GM19240 (cell line): ENCODE results near the gene INTU.

Experiments used
- DNase-seq: peaks from one replicate; pipeline ENCODE4 v3.0.0; 2011; ENCODE audit warnings: low spot score; ENCODE audit not compliant: insufficient read length

The INTU gene

DNA sequence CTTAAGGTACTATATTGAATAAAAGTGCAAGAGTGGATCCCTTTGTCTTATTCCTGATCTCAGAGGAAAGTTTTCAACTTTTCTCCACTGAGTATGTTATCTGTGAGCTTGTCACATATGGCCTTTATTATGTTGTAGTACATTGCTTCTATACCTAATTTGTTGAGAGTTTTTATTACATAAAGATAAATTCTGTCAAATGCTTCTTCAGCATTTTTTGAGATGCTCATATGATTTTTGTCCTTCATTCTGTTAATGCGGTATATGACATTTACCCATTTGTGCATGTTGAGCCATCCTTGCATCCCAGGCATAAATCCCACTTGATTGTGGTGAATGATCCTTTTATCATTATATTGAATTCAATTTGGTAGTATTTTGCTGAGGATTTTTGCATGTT lies 108.5 kb downstream of the INTU start:
- DNase-seq = no peak

DNA sequence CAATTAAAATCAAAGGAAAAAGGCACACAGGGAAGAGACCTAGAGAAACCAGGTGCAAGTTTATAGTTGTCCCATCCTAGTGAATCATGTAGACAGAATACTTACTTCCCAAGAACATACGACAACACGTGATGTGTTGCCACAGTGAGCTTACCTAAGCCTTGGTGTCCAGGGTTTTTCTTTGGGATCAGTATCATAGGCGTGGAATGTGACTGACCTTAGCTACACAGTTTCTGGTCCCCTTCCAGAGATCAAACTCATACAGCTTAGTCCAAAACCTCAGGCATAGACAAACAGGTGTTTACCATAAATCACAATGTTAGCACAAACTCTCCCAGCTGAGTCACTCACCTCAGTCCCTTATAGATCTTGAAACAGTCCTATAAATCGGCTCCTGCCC lies 115.1 kb downstream of the INTU start:
- no peak for DNase-seq

DNA sequence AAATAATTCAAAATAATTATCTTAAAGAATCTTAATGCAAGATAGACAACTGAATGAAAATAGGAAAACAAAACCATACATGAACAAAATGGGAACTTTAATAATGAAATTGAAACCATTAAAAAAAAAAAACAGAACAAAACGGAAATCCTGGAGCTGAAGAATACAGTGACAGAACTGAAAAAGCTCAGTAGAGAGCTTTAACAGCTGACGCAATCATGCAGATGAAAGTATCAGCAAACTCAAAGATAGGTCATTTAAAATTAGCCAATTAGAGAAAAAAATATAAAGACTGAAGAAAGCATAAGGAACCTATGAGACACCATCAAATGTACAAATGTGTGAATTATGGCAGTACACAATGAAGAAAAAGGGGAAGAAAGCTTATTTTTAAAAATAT lies 116.2 kb downstream of the INTU start:
- DNase-seq = no peak

GRCh38 chr4:127756906-127757305 lies 124.1 kb downstream of the INTU start:
- DNase-seq = no peak

DNA sequence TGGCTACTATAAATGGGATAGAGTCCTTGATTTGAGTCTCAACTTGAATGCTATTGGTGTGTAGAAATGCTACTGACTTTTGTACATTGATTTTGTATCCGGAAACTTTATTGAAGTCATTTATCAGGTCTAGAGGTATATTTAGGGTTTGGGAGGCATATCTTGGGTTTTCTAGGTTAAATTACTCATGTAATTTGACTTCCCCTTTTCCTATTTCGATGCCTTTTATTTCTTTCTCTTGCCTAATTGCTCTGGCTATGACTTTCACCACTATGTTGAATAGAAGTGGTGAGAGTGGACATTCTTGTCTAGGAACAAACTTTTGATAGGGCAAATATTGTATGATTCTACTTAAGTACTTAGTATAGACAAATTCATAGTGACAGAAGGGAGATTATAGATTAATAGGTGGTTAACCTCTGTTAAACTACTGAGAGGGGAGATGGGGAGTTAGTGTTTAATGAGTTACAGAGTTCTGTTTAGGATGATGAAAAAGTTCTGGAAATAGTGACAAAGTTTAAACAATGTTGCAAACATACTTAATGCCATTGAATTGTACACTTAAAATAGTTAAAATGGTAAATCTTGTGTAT lies 126.6 kb downstream of the INTU start:
- no peak for DNase-seq

DNA sequence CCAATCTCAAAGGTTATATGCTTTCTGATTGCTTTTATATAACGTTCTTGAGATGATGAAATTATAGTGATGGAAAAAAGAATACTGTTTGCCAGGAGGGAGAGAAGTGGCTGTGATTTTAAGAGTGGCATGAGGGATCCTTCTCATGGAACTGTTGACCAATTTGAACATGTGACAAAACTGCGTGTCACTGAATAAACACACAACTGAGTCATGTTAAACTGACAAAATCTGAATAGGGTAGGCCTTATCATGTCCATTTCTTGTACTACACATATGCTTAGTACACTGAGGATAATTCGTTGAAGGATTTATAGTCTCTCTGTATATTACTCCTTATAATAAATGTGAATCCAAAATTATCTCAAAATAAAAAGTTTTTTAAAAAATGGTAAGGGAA lies 127.1 kb downstream of the INTU start:
- no peak for DNase-seq

- DNase-seq = no peak
Observed at GRCh38 chr4:127771535-127772275, 138.9 kb downstream of the INTU start.

- no peak for DNase-seq
Observed at GRCh38 chr4:127772769-127773671, 140.3 kb downstream of the INTU start.

DNA sequence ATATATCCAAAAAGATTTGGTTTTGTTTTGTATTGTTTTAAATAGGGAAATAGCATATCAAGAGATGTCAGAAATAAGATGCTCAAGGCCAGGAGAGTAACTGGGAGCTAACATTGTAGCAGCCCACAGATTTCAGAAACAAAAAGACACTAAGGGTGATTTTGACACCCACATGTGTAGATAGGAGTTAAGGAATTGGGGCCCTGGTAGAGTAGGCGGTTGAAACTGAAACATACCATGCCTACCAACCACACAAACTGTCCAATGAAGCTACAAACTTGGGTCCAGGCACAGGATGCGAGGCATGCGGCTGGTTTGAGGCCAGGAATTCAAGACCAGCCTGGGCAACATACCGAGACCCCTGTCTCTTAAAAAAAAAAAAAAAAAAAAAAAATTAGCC lies 143.1 kb downstream of the INTU start:
- DNase-seq = no peak
